NCI-H1694 treated with DMSO at 0.1 percent for 48 hours (cell line): ENCODE results near the gene PPP1R12C.

Source experiments
- DNase-seq: peaks from one replicate; lab custom pipeline; 2025; lab: John Stamatoyannopoulos, UW

Gene PPP1R12C

GRCh38 chr19:55146705-55147273 lies 29.4 kb upstream of the PPP1R12C start:
- peak; percentile 32 for DNase-seq

- peak; percentile 63 for DNase-seq
Measured at GRCh38 chr19:55146078-55146704, 28.8 kb upstream of the PPP1R12C start.

- DNase-seq, result no peak
Measured at GRCh38 chr19:55145232-55145631, 27.8 kb upstream of the PPP1R12C start.

GRCh38 chr19:55141696-55142095 lies 24.3 kb upstream of the PPP1R12C start:
- no peak for DNase-seq

- no peak for DNase-seq
Measured at GRCh38 chr19:55137915-55138314, 20.5 kb upstream of the PPP1R12C start.

GRCh38 chr19:55136399-55137102 lies 19.1 kb upstream of the PPP1R12C start:
- no peak for DNase-seq

- no peak for DNase-seq
Measured at GRCh38 chr19:55134736-55135135, 17.3 kb upstream of the PPP1R12C start.

GRCh38 chr19:55133639-55134444 lies 16.4 kb upstream of the PPP1R12C start:
- DNase-seq, result no peak

GRCh38 chr19:55132453-55133129 lies 15.2 kb upstream of the PPP1R12C start:
- DNase-seq, result no peak

GRCh38 chr19:55131421-55131820 lies 14.0 kb upstream of the PPP1R12C start:
- DNase-seq, result no peak

- DNase-seq, result no peak
Measured at GRCh38 chr19:55119053-55119452, 1.6 kb upstream of the PPP1R12C start.

- DNase-seq, result no peak
Measured at GRCh38 chr19:55118401-55118991, 1.1 kb upstream of the PPP1R12C start.

GRCh38 chr19:55117663-55118391 lies 390 bp upstream of the PPP1R12C start:
- peak; percentile 96 for DNase-seq

GRCh38 chr19:55116232-55116858 lies 1.1 kb downstream of the PPP1R12C start:
- DNase-seq, result no peak

- DNase-seq, result no peak
Measured at GRCh38 chr19:55115446-55116065, 1.9 kb downstream of the PPP1R12C start.

GRCh38 chr19:55114566-55115145 lies 2.8 kb downstream of the PPP1R12C start:
- no peak for DNase-seq

- no peak for DNase-seq
Measured at GRCh38 chr19:55113570-55114039, 3.8 kb downstream of the PPP1R12C start.

GRCh38 chr19:55112777-55113569 lies 4.5 kb downstream of the PPP1R12C start:
- DNase-seq, result no peak
